ENCODE results near the gene IFRD1.

- TF ChIP-seq CTCF (IDR thresholded peaks at IDR 0.05) (no peak), NRF1 (IDR thresholded peaks at IDR 0.05; ENCODE audit: low read depth, low read length) (no peak), EZH2phosphoT487 (IDR thresholded peaks at IDR 0.05; ENCODE audit: borderline replicate concordance, low read depth) (no peak), SIN3A (IDR thresholded peaks at IDR 0.05; ENCODE audit: borderline replicate concordance, low read depth, low read length) (no peak), RAD21 (IDR thresholded peaks at IDR 0.05; ENCODE audit: low read length) (no peak), PBX3 (IDR thresholded peaks at IDR 0.05) (no peak), MXI1 (IDR thresholded peaks at IDR 0.05; ENCODE audit: low read depth, low read length) (no peak), POLR2AphosphoS5 (IDR thresholded peaks at IDR 0.05; ENCODE audit: low read depth, low read length) (no peak), ZBTB33 (IDR thresholded peaks at IDR 0.05; ENCODE audit: borderline replicate concordance, low read depth) (no peak), TEAD4 (IDR thresholded peaks at IDR 0.05; ENCODE audit: borderline replicate concordance, insufficient read depth) (no peak), TAF1 (IDR thresholded peaks at IDR 0.05; ENCODE audit: borderline replicate concordance, low read depth, low read length) (no peak), RCOR1 (IDR thresholded peaks at IDR 0.05; ENCODE audit: low read length) (no peak)
Observed at GRCh38 chr7:112503361-112503972, 53.2 kb downstream of the IFRD1 start.
